Heart left ventricle (tissue), 16 donors: ENCODE measurements around the gene NRSN1. TPM values are rescaled to one million over a fixed set of nuclear protein-coding genes. Genes with fewer than 3 reads are reported as not detected.
"Not testable (repeated sequence)": the region's sequence is repeated elsewhere in the genome, so short reads cannot be mapped to it uniquely, and the experiment has no call there.

Experiments used
- ATAC-seq, 4 donors: fragments of 200-7000 bp; cut with Tn5 transposase; one replicate each; pipeline ENCODE4 v1.9.1; 2020 to 2022; ENCODE audit warnings: moderate library complexity in 4 of 4, mild to moderate bottlenecking in 3 of 4, moderate number of reproducible peaks in 1 of 4
- DNase-seq, 5 donors: peaks; one replicate each; pipeline ENCODE4 v3.0.0-alpha.2; 2020
- H3K27ac ChIP-seq, 12 donors: fragments of 200-600 bp; sonication (generic) in 4 of 12; one replicate each; pipeline versions ENCODE4 v1.5.0 to v1.8.0; 2016 to 2022; ENCODE audit warnings: mild to moderate bottlenecking in 2 of 12
- H3K27me3 ChIP-seq, 9 donors: fragments of 200-600 bp; sonication (generic) in 2 of 9; one replicate each; pipeline versions ENCODE4 v1.5.1 to v1.8.0; 2016 to 2022; ENCODE audit warnings: mild to moderate bottlenecking in 3 of 9
- H3K36me3 ChIP-seq, 9 donors: fragments of 200-600 bp; sonication (generic) in 2 of 9; one replicate each; pipeline versions ENCODE4 v1.5.0 to v1.8.0; 2018 to 2022; ENCODE audit warnings: mild to moderate bottlenecking in 2 of 9
- H3K4me1 ChIP-seq, 12 donors: fragments of 200-600 bp; sonication (generic) in 4 of 12; one replicate each; pipeline versions ENCODE4 v1.5.0 to v1.8.0; 2016 to 2022; ENCODE audit warnings: mild to moderate bottlenecking in 3 of 12
- H3K4me3 ChIP-seq, 12 donors: fragments of 200-600 bp; sonication (generic) in 4 of 12; one replicate each; pipeline versions ENCODE4 v1.5.0 to v1.8.0; 2017 to 2022; ENCODE audit warnings: mild to moderate bottlenecking in 9 of 12, moderate library complexity in 4 of 12
- H3K9me3 ChIP-seq, 12 donors: fragments of 200-600 bp; sonication (generic) in 4 of 12; one replicate each; pipeline versions ENCODE4 v1.5.0 to v1.8.0; 2016 to 2022; ENCODE audit warnings: mild to moderate bottlenecking in 1 of 12
- POLR2A ChIP-seq, 2 donors: fragments of 450-650 bp; IDR thresholded peaks; one replicate each; pipeline ENCODE4 v1.6.1; 2017; ENCODE audit warnings: antibody characterized with exemption in 2 of 2, mild to moderate bottlenecking in 2 of 2, moderate library complexity in 2 of 2
- WGBS, 4 donors: extraction: QIAGEN DNeasy Blood & Tissue Kit in 2 of 4; methylation state at CpG; one replicate each; pipeline versions ENCODE4 v1.1.5 to v1.1.7; 2013 to 2018; 5-methylcytosine and 5-hydroxymethylcytosine counted together
- intact Hi-C, 10 donors: fragments of 100-400 bp; cut with DNase I; formaldehyde crosslinking; loops; one replicate each; pipeline versions ENCODE4 v1.11.1 to v1.14.2; 2022
- polyA plus RNA-seq, 2 donors: library from polyadenylated mRNA; stranded (reverse); fragments of 200-250 nt; gene quantifications; one replicate each; pipeline ENCODE4 v1.2.3, GENCODE V29; 2013
- total RNA-seq, 9 donors: library from RNA; depleted of rRNA in 2 of 9; stranded (reverse); fragments of >200 nt in 2 of 9; fragmentation: NEBNext Ultra II Directional in 3 of 9; extraction: Animal tissue kit (Norgen Biotek cat#: 25700) in 3 of 9; gene quantifications; one replicate each; pipeline versions ENCODE4 v1.1.0 to v1.2.4, GENCODE V29; 2016 to 2023
- TF ChIP-seq, protein P1 (sequence below), 12 donors: fragments of 200-600 bp; sonication (generic) in 4 of 12; IDR thresholded peaks; one replicate each; pipeline versions ENCODE4 v1.5.0 to v1.8.0; 2018 to 2022; ENCODE audit warnings: antibody characterized with exemption in 12 of 12, mild to moderate bottlenecking in 5 of 12
- donor health status: ischemic (EF 13 %, LVEDD 7.1; RV severe dilation, severe dysfunction).
- donor health status: healthy with polysubstance abuse.
- donor health status: DM: no; HTN: yes; CAD: no.
- donor health status: DM: no; HTN: no; CAD: no.
- donor health status: ischemic (EF 25% LVEDD 6.9; RV normal size, moderate dysfunction).
- donor health status: ischemic (EF 25% LVEDD 5.7; RV mildly dilated, moderate dysfunction).
- donor health status: healthy.
- donor health status: DM: yes; HTN: yes; CAD: no.
- donor health status: ischemic (EF 35%, LVEDD 5.7; RV mildly dilated, moderate dysfunction).
- donor health status: nonischemic (EF 11% LVEDD 7.7; RV severe dilation, severe dysfunction).
- donor health status: DM: yes; HTN: yes; CAD: no.
- donor health status: PGD.
- donor health status: ischemic (EF 29% LVEDD 5.4; RV normal size, mild dysfunction).
- donor health status: nonischemic (EF 23%, LVEDD 6.1; RV moderate dilation, normal function).

The NRSN1 gene
- total and polyA plus RNA-seq, 11 donors = not detected

DNA sequence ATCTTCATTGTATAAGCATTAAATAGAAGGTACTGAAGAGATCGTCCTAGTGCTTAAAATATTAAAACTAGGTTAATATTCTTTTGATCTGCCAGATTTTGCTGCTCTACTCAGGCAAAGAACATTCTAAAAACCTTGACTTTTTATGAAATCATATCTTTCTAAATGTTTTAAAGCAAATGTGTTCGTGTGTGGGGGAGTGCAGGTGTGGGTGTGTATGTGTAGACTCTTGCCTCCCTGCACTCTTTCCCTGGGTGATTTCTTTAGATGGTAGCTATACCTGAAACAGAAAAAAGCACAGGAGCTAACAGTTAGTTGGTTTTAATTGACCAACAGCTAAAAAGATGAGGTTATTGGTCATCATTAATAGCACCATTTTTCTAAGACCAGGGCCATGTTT is 5.7 kb downstream of the NRSN1 start:
- DNase-seq (no peak), ATAC-seq (no peak)
- TF ChIP-seq POLR2A (IDR thresholded peaks at IDR 0.05) = no peak
- TF ChIP-seq, protein P1, sequence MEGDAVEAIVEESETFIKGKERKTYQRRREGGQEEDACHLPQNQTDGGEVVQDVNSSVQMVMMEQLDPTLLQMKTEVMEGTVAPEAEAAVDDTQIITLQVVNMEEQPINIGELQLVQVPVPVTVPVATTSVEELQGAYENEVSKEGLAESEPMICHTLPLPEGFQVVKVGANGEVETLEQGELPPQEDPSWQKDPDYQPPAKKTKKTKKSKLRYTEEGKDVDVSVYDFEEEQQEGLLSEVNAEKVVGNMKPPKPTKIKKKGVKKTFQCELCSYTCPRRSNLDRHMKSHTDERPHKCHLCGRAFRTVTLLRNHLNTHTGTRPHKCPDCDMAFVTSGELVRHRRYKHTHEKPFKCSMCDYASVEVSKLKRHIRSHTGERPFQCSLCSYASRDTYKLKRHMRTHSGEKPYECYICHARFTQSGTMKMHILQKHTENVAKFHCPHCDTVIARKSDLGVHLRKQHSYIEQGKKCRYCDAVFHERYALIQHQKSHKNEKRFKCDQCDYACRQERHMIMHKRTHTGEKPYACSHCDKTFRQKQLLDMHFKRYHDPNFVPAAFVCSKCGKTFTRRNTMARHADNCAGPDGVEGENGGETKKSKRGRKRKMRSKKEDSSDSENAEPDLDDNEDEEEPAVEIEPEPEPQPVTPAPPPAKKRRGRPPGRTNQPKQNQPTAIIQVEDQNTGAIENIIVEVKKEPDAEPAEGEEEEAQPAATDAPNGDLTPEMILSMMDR (IDR thresholded peaks at IDR 0.05) = no peak
- no peaks in the 10 kb centered on the region for H3K36me3 ChIP-seq
- 64 to 75% (median 69%) methylated on average over 2 of the region's 2 CpGs for WGBS, 4 donors
- intact Hi-C loops = no loop called here
- peaks cover 0 to 5% (median 0%) of the 10 kb centered on the region in 9 donors for H3K27me3 ChIP-seq
- H3K4me3 ChIP-seq = no peak overlapping the region
- no peaks in the 10 kb centered on the region for H3K4me1 ChIP-seq
- H3K27ac ChIP-seq = no peak overlapping the region
- H3K9me3 ChIP-seq = no peaks in the 10 kb centered on the region

DNA sequence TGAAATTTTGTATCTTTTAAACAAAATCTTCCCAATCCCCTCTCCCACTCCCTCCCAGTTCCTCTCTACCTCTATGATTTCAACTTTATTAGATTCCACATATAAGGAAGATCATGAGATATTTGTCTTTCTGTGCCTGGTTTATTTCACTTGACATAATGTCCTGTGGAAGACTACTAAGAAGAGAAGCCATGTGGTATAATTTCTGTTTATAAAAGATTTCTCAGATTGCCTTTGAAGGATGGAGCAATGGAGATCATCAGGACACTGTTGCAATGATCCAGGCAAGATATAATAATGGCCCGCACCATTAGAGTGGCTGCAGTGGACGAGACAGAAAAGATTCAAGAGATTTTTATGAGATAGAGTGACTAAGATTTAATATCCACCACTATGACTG is 13.1 kb downstream of the NRSN1 start:
- 83 to 87% (median 86%) methylated on average over 2 of the region's 2 CpGs for WGBS, 4 donors
- ATAC-seq = no peak
- peaks cover 0 to 9% (median 0%) of the 10 kb centered on the region in 12 donors for H3K4me1 ChIP-seq
- H3K36me3 ChIP-seq = no peaks in the 10 kb centered on the region
- H3K4me3 ChIP-seq = no peak overlapping the region
- DNase-seq = no peak
- no peaks in the 10 kb centered on the region for H3K9me3 ChIP-seq
- intact Hi-C loops = no loop called here
- H3K27ac ChIP-seq = no peak overlapping the region
- no peak for TF ChIP-seq POLR2A (IDR thresholded peaks at IDR 0.05)
- TF ChIP-seq, protein P1 (IDR thresholded peaks at IDR 0.05) = no peak
- peaks cover 0 to 5% (median 0%) of the 10 kb centered on the region in 9 donors for H3K27me3 ChIP-seq

DNA sequence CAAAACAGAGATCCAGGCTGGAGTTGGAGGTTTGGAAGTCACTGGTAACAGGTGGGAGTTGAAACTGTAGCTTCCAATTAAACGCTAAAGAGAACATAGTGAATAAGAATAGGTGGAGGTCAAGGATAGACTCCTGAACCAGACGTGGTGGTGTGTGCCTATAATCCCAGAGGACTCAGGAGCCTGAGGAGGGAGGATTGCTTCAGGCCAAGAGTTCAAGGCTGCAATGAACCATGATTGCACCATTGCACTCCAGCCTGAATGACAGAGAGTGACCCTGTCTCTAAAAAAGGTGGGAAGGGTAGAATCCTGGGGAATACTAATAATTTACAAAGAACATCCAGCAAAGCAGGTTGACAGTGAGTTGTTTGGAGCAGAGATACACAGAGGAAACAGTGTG is 13.6 kb downstream of the NRSN1 start:
- intact Hi-C loops = no loop called here
- H3K9me3 ChIP-seq = no peaks in the 10 kb centered on the region
- TF ChIP-seq, protein P1 (IDR thresholded peaks at IDR 0.05) = no peak
- TF ChIP-seq POLR2A (IDR thresholded peaks at IDR 0.05) = no peak
- no peaks in the 10 kb centered on the region for H3K36me3 ChIP-seq
- H3K4me1 ChIP-seq = peaks cover 0 to 9% (median 0%) of the 10 kb centered on the region in 12 donors
- no peak for ATAC-seq
- H3K4me3 ChIP-seq = no peak overlapping the region
- H3K27ac ChIP-seq = no peak overlapping the region
- peaks cover 0 to 4% (median 0%) of the 10 kb centered on the region in 9 donors for H3K27me3 ChIP-seq
- WGBS, 4 donors = 64 to 73% (median 66%) methylated on average over 2 of the region's 2 CpGs
- no peak for DNase-seq

DNA sequence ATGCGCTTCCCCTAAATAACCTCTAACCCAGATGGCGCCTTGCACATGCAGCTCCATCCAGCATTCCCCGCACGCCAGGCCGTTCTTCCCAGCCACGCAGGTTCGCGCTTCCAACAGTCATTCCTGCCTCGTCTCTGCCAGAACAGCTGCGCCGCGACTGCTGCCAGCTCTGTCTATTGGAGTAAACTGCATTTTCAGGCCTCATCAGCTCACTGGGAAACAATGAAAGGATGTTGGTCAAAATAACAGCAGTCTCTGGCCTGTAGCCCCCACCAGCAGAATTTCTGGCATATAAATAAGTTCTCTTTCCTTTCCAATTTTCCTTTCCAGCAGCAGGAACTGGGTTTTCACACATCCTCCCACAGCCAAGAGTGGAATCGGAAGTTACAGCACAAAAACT is 14.6 kb downstream of the NRSN1 start:
- Histone ChIP-seq H3K36me3 (no peaks in the 10 kb centered on the region), H3K4me1 (peaks cover 0 to 9% (median 0%) of the 10 kb centered on the region in 12 donors), H3K27ac (no peak overlapping the region), H3K4me3 (no peak overlapping the region), H3K9me3 (no peaks in the 10 kb centered on the region), H3K27me3 (peaks cover 0 to 4% (median 0%) of the 10 kb centered on the region in 9 donors)
- DNase-seq (peak; percentile 34 to 75 (median 61)), ATAC-seq (peak in 3 of 4 donors; percentile 31 to 78 (median 54))
- 44 to 78% (median 53%) methylated on average over 13 of the region's 13 CpGs for WGBS, 4 donors
- intact Hi-C loops = no loop called here
- TF ChIP-seq, protein P1 (IDR thresholded peaks at IDR 0.05) = no peak
- no peak for TF ChIP-seq POLR2A (IDR thresholded peaks at IDR 0.05)

DNA sequence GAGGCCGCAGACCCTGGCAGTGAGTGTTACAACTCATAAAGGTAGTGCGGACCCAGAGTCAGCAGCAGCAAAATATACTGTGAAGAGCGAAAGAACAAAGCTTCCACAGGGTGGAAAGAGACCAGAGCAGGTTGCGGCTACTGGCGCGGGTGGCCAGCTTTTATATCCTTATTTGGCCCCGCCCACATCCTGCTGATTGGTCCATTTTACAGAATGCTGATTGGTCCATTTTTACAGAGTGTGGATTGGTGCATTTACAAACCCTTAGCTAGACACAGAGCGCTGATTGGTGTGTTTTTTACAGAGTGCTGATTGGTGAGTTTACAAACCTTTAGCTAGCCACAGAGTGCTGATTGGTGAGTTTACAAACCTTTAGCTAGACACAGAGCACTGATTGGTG is 16.7 kb downstream of the NRSN1 start:
- intact Hi-C loops, ATAC-seq, H3K27ac ChIP-seq, H3K36me3 ChIP-seq, DNase-seq, H3K4me1 ChIP-seq, H3K9me3 ChIP-seq, H3K4me3 ChIP-seq, H3K27me3 ChIP-seq: not testable (repeated sequence)
- WGBS, 4 donors = 88 to 95% (median 93%) methylated on average over 8 of the region's 8 CpGs
